Esophagus squamous epithelium (tissue), 4 donors: ENCODE results near the gene CHMP4A.

Source experiments
- POLR2A ChIP-seq, 4 donors: fragments of 450-650 bp; IDR thresholded peaks; one replicate each; pipeline ENCODE4 v1.6.1; 2017; ENCODE audit warnings: antibody characterized with exemption in 4 of 4, mild to moderate bottlenecking in 4 of 4, moderate library complexity in 3 of 4
- TF ChIP-seq, protein P1 (sequence below), 6 experiments: fragments of 450-650 bp in 4 of 6; fragments of 200-600 bp in 2 of 6; sonication (generic) in 2 of 6; IDR thresholded peaks; one replicate each; pipeline ENCODE4 v1.5.1; 2016 to 2019; ENCODE audit warnings: antibody characterized with exemption in 6 of 6, mild to moderate bottlenecking in 4 of 6, moderate library complexity in 4 of 6

DNA sequence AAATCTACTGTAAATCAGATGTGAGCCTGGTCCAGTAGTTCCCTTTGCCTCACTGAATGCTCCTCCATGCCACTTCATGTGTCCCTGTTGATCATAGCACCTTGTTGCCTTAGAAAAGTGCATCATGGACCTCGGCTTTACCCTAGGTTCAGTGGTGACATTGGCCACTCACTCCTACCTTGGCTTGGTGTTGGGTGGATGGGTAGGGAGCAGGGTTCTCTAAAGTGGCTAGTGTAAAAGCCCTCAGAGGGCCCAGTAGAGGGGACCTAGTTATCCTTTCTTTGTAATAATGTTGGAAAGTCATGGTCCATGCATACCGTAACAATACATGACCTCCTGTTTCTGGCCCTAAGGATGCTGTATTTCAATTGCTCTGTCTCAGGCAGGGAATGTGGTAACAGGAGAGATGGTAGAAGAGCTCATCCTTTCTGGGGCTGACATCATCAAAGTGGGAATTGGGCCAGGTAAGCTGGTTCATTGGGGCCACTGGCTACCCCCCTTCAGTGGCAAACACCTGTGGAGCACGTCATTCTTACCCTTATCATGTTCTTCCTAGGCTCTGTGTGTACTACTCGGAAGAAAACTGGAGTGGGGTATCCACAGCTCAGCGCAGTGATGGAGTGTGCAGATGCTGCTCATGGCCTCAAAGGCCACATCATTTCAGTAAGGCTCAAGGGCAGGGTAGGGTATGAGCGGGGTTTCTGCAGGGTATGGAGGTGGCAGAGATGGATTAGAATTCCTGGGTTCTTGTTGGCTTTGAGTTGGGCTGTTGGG is 23.6 kb upstream of the CHMP4A start:
- TF ChIP-seq, protein P1, sequence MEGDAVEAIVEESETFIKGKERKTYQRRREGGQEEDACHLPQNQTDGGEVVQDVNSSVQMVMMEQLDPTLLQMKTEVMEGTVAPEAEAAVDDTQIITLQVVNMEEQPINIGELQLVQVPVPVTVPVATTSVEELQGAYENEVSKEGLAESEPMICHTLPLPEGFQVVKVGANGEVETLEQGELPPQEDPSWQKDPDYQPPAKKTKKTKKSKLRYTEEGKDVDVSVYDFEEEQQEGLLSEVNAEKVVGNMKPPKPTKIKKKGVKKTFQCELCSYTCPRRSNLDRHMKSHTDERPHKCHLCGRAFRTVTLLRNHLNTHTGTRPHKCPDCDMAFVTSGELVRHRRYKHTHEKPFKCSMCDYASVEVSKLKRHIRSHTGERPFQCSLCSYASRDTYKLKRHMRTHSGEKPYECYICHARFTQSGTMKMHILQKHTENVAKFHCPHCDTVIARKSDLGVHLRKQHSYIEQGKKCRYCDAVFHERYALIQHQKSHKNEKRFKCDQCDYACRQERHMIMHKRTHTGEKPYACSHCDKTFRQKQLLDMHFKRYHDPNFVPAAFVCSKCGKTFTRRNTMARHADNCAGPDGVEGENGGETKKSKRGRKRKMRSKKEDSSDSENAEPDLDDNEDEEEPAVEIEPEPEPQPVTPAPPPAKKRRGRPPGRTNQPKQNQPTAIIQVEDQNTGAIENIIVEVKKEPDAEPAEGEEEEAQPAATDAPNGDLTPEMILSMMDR (IDR thresholded peaks at IDR 0.05), result no peak
- TF ChIP-seq POLR2A (IDR thresholded peaks at IDR 0.05), result no peak
